Measurements from ENCODE around the gene LIMCH1. TPM values are rescaled to one million over a fixed set of nuclear protein-coding genes. Genes with fewer than 3 reads are reported as not detected.
"Not testable (repeated sequence)": the region's sequence is repeated elsewhere in the genome, so short reads cannot be mapped to it uniquely, and the experiment has no call there.

Gene LIMCH1
- 3.4 and 4.7 TPM in 2 replicates for total RNA-seq

GRCh38 chr4:41538017-41538733 is at the start of gene LIMCH1:
TSS of gene LIMCH1 (plus strand) at chr4:41538157. CDS start at chr4:41605996, 67,839 bp downstream.
- Histone ChIP-seq H3K27me3 (ENCODE audit: control insufficient read depth, insufficient read depth, low read length) (no peaks in the 10 kb centered on the region), H3K36me3 (ENCODE audit: control insufficient read depth, insufficient read depth, low read length) (no peaks in the 10 kb centered on the region), H3K4me3 (ENCODE audit: low read depth, low read length) (no peak within 1 kb of the TSS)
- no peak for TF ChIP-seq CTCF (IDR thresholded peaks at IDR 0.05; ENCODE audit: insufficient read depth, low read length, poor library complexity, severe bottlenecking)
- no peak for DNase-seq (ENCODE audit: low read depth)

DNA sequence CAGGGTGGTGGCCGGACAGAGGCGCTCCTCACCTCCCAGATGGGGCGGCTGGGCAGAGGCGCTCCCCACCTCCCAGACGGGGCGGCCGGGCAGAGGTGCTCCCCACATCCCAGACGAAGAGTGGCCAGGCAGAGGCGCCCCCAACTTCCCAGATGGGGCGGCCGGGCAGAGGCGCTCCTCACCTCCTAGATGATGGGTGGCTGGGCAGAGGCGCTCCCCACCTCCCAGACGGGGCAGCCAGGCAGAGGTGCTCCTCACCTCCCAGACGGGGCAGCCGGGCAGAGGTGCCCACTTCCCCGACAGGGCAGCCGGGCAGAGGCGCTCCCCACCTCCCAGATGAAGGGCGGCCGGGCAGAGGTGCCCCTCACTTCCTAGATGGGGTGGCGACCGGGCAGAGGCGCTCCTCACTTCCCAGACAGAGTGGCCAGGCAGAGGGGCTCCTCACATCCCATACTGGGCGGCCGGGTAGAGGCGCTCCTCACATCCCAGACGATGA is 46.8 kb upstream of the LIMCH1 start:
- not testable (repeated sequence) for H3K27me3 ChIP-seq (ENCODE audit: control insufficient read depth, insufficient read depth, low read length); H3K4me3 ChIP-seq (ENCODE audit: low read depth, low read length); H3K36me3 ChIP-seq (ENCODE audit: control insufficient read depth, insufficient read depth, low read length); DNase-seq (ENCODE audit: low read depth)

GRCh38 chr4:41496977-41497376 is 41.0 kb upstream of the LIMCH1 start:
- Histone ChIP-seq H3K4me3 (ENCODE audit: low read depth, low read length) (no peak overlapping the region), H3K36me3 (ENCODE audit: control insufficient read depth, insufficient read depth, low read length) (no peaks in the 10 kb centered on the region), H3K27me3 (ENCODE audit: control insufficient read depth, insufficient read depth, low read length) (no peaks in the 10 kb centered on the region)
- no peak for DNase-seq (ENCODE audit: low read depth)
- TF ChIP-seq CTCF (IDR thresholded peaks at IDR 0.05; ENCODE audit: insufficient read depth, low read length, poor library complexity, severe bottlenecking) = no peak

DNA sequence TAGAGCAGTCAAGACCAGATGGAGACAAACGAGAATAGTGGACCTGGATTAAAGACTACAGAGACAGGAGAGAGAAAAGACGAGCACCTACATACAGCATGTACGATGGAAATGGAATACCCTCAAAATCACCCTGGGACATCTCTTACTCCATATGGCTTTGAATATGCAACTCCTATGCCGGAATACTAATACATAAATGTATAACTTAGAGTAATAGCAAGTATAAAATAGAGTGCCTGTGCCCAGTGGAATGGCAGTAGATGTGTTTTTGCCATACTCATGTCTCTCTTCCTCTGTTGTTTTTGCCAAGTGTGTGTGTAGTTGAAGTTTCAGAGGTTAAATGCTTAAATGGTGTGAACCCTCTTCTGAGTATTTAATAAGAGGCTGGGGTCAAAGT is 39.8 kb upstream of the LIMCH1 start:
- no peak for TF ChIP-seq CTCF (IDR thresholded peaks at IDR 0.05; ENCODE audit: insufficient read depth, low read length, poor library complexity, severe bottlenecking)
- H3K4me3 ChIP-seq (ENCODE audit: low read depth, low read length) = no peak overlapping the region
- H3K36me3 ChIP-seq (ENCODE audit: control insufficient read depth, insufficient read depth, low read length) = no peaks in the 10 kb centered on the region
- no peak for DNase-seq (ENCODE audit: low read depth)
- H3K27me3 ChIP-seq (ENCODE audit: control insufficient read depth, insufficient read depth, low read length) = no peaks in the 10 kb centered on the region

DNA sequence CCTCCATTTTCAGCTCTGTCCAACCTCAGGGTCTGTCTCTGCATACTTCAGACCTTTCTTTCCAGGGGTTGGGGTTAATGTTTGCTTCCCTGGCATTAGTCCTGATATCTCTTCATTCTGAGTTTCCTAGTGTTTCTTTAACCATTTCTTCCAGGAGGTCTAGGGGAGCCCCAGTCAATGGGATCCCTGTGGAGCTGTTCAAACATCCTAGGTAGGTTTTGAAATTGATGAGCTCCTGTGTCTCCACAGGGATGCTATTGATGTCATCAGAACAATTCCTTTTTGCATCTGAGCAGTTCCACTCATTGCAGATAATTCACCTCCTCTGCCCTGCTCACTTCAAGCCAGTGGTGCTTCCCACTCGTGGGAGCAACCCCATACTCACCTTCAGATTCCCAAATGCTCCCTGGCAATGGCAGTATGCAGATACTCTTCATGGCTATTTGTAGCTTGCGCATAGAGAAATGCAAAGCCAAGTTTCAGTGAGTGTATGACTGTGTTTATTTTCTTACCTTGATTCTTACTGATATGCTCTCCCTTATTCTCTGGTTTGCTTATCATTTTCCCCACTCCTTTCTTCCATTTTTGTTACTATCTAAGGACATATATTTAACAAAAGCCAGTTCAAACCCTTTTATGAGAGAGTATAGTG is 33.7 kb upstream of the LIMCH1 start:
- no peak for TF ChIP-seq CTCF (IDR thresholded peaks at IDR 0.05; ENCODE audit: insufficient read depth, low read length, poor library complexity, severe bottlenecking)
- H3K4me3 ChIP-seq (ENCODE audit: low read depth, low read length) = no peak overlapping the region
- DNase-seq (ENCODE audit: low read depth) = no peak
- no peaks in the 10 kb centered on the region for H3K36me3 ChIP-seq (ENCODE audit: control insufficient read depth, insufficient read depth, low read length)
- no peaks in the 10 kb centered on the region for H3K27me3 ChIP-seq (ENCODE audit: control insufficient read depth, insufficient read depth, low read length)

DNA sequence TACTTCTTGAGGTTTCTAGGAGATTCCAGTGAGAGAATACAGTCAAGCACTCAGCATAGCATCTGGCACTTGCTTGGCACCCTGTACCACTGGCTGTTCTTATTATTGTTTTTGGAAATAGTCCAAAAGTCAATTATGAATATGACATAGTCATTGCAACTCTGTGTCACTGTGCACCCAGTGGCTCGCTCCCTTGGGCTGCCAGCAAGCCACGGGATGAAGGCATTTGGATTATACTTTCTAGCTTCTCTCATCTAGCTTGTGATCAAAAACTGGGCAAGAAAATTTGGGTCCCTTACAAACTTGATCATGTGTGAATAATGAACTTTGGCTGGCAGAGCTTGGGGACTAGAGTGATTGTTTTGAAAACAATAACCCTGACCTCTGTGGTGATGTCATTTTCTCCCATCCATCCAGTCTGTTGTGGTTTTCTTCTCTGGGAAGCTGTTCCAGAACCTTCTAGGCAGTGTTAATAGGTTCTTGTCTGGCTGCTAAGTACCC is 32.7 kb upstream of the LIMCH1 start:
- DNase-seq (ENCODE audit: low read depth) = no peak
- H3K4me3 ChIP-seq (ENCODE audit: low read depth, low read length) = no peak overlapping the region
- no peaks in the 10 kb centered on the region for H3K36me3 ChIP-seq (ENCODE audit: control insufficient read depth, insufficient read depth, low read length)
- TF ChIP-seq CTCF (IDR thresholded peaks at IDR 0.05; ENCODE audit: insufficient read depth, low read length, poor library complexity, severe bottlenecking) = no peak
- no peaks in the 10 kb centered on the region for H3K27me3 ChIP-seq (ENCODE audit: control insufficient read depth, insufficient read depth, low read length)
